Calu3 (cell line): ENCODE results near the gene ARF4. TPM values are rescaled to one million over a fixed set of nuclear protein-coding genes. Genes with fewer than 3 reads are reported as not detected.

ENCODE experiments used
- BruUV-seq: library from RNA; stranded (reverse); fragments of 400-500 nt; replicated peaks from 2 replicates; lab custom pipeline; 2021; lab: Mats Ljungman, UMichigan
- CTCF ChIA-PET: fragments of 300-600 bp; sonication (Branson Sonifier 250); formaldehyde crosslinking; loops from one replicate; lab custom pipeline; 2022; ENCODE audit warnings: antibody characterized with exemption; lab: Charles Lee
- DNase-seq: peaks from one replicate; pipeline ENCODE4 v3.0.0; 2022
- H3K27ac Mint-ChIP-seq: one replicate; pipeline ENCODE4 v1.8.0; 2022; ENCODE audit warnings: mixed read lengths; ENCODE audit not compliant: unreplicated experiment
- H3K27me3 Mint-ChIP-seq: one replicate; pipeline ENCODE4 v1.8.0; 2022; ENCODE audit warnings: mixed read lengths; ENCODE audit not compliant: unreplicated experiment
- H3K36me3 Mint-ChIP-seq: one replicate; pipeline ENCODE4 v1.8.0; 2022; ENCODE audit warnings: mild to moderate bottlenecking, moderate library complexity, mixed read lengths; ENCODE audit not compliant: insufficient read depth, unreplicated experiment
- H3K4me1 Mint-ChIP-seq: one replicate; pipeline ENCODE4 v1.8.0; 2022; ENCODE audit warnings: mild to moderate bottlenecking, low read depth, mixed read lengths; ENCODE audit not compliant: unreplicated experiment
- H3K4me3 Mint-ChIP-seq: one replicate; pipeline ENCODE4 v1.8.0; 2022; ENCODE audit warnings: mild to moderate bottlenecking, low read depth, moderate library complexity, mixed read lengths; ENCODE audit not compliant: unreplicated experiment
- H3K9me3 Mint-ChIP-seq: one replicate; pipeline ENCODE4 v1.8.0; 2022; ENCODE audit warnings: low read depth, mixed read lengths; ENCODE audit not compliant: unreplicated experiment
- CTCF ChIP-seq: fragments of 200-600 bp; IDR thresholded peaks from one replicate; pipeline ENCODE4 v1.8.0; 2022; ENCODE audit warnings: antibody characterized with exemption; ENCODE audit not compliant: unreplicated experiment
- intact Hi-C: fragments of 100-400 bp; cut with micrococcal nuclease; formaldehyde crosslinking; loops from one replicate; pipeline ENCODE4 v1.10.0; 2022; ENCODE audit not compliant: unreplicated experiment
- total RNA-seq: library from RNA; stranded (reverse); gene quantifications from 2 replicates; pipeline ENCODE4 v1.2.3, GENCODE V29; 2022

ARF4 gene
- total RNA-seq, 1 experiment from 2014 or later = 164 TPM

DNA sequence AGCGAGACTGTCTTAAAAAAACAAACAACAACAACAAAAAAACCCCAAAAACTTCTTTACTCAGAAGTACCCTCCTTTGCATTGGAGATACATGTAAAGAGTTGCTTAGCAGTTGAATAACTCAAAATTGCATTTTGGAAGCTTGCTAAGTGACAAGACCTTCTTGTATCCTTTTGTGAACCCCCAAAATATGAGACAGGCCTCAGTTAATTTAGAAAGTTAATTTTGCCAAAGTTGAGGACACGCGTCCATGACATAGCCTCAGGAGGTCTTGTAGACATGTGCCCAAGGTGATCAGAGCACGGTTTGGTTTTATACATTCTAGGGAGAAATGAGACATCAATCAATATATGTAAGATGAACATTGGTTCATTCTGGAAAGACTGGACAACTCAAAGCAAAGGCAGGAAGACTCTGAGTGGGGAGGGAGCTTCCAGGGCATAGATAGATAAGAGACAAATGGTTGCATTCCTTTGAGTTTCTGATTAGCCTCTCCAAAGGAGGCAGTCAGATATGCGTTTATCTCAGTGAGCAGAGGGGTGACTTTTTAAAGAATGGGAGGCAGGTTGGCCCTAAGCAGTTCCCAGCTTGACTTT lies 1.7 kb upstream of the ARF4 start:
- CTCF ChIA-PET = interaction anchor here (0.6 kb wide), 1 partner anchor 218 kb away, joined by 4 read pairs; no protein-coding TSS in a partner anchor
- no peak for DNase-seq
- H3K27me3 Mint-ChIP-seq = no peaks in the 10 kb centered on the region

GRCh38 chr3:57596495-57597126 lies 533 bp downstream of the ARF4 start:
- BruUV-seq = TSS peak; percentile 30
- H3K9me3 Mint-ChIP-seq = no peaks in the 10 kb centered on the region
- CTCF ChIA-PET = no interaction called here

More for the DNA sequence above, 1.7 kb upstream of the ARF4 start:
- no TSS peak for BruUV-seq
- Mint-ChIP-seq H3K36me3 (peaks cover 58% of the 10 kb centered on the region), H3K9me3 (no peaks in the 10 kb centered on the region), H3K4me1 (peaks cover 18% of the 10 kb centered on the region), H3K4me3 (peak overlapping the region; percentile 87), H3K27ac (peak overlapping the region; percentile 86)
- intact Hi-C loops = loop anchor here (10.0 kb wide), 1 partner anchor 156 kb away; the partner anchor contains the start of gene SLMAP
- TF ChIP-seq CTCF = no peak

GRCh38 chr3:57594576-57594975 lies 2.6 kb downstream of the ARF4 start:
- Mint-ChIP-seq H3K9me3 (no peaks in the 10 kb centered on the region), H3K4me1 (peaks cover 43% of the 10 kb centered on the region), H3K36me3 (peaks cover 85% of the 10 kb centered on the region), H3K27ac (peak overlapping the region; percentile 86), H3K27me3 (no peaks in the 10 kb centered on the region), H3K4me3 (peak overlapping the region; percentile 87)
- TF ChIP-seq CTCF = no peak
- DNase-seq = no peak
- CTCF ChIA-PET = interaction anchor here (1.1 kb wide), 1 partner anchor 22 kb away, joined by 4 read pairs; no protein-coding TSS in a partner anchor
- intact Hi-C loops = loop anchor here (10.0 kb wide), 1 partner anchor 160 kb away; the partner anchor contains the start of gene SLMAP
- BruUV-seq = no TSS peak

More at GRCh38 chr3:57596495-57597126, 533 bp downstream of the ARF4 start:
- intact Hi-C loops = loop anchor here (10.0 kb wide), 1 partner anchor 158 kb away; the partner anchor contains the start of gene SLMAP
- DNase-seq = peak; percentile 82
- Mint-ChIP-seq H3K4me3 (peak overlapping the region; percentile 87), H3K4me1 (peaks cover 39% of the 10 kb centered on the region), H3K27me3 (no peaks in the 10 kb centered on the region), H3K36me3 (peaks cover 79% of the 10 kb centered on the region), H3K27ac (peak overlapping the region; percentile 86)
- no peak for TF ChIP-seq CTCF

DNA sequence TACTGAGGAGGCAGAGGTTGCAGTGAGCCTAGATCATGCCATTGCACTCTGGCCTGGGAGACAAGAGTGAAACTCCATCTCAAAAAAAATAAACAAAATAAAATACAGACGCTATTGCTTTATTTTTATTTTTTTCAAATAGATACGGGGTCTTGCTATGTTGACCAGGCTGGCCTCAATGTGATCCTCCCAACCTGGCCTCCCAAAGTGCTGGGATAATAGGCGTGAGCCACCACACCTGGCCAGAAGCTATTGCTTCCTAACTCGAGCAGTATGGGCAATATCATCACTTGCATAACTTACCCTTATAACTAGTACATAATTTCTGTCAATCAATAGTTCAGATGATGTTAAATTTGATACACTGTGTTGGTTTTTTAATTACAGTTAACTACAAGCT lies 3.0 kb downstream of the ARF4 start:
- peak overlapping the region; percentile 87 for H3K4me3 Mint-ChIP-seq
- H3K36me3 Mint-ChIP-seq = peaks cover 85% of the 10 kb centered on the region
- BruUV-seq = no TSS peak
- no peak for DNase-seq
- peaks cover 41% of the 10 kb centered on the region for H3K4me1 Mint-ChIP-seq
- H3K9me3 Mint-ChIP-seq = no peaks in the 10 kb centered on the region
- no peaks in the 10 kb centered on the region for H3K27me3 Mint-ChIP-seq
- no peak for TF ChIP-seq CTCF
- intact Hi-C loops = loop anchor here (10.0 kb wide), 1 partner anchor 161 kb away; the partner anchor contains the start of gene SLMAP
- CTCF ChIA-PET = interaction anchor here (1.1 kb wide), 1 partner anchor 22 kb away, joined by 4 read pairs; no protein-coding TSS in a partner anchor
- H3K27ac Mint-ChIP-seq = peak overlapping the region; percentile 86
